Dendritic cell treated with granulocyte-macrophage colony-stimulating factor and Interleukin-4, amounts not matched to agents 40 ng/mL and 50 ng/mL, for 4 days (primary cell): ENCODE measurements around the gene HEPACAM.
A peak's percentile ranks its signal among the peaks of the same experiment; 100 is the strongest.

Source experiments
- H3K27ac Mint-ChIP-seq: one replicate; pipeline ENCODE4 v1.8.0; 2022; ENCODE audit warnings: mild to moderate bottlenecking, mixed read lengths
- H3K27me3 Mint-ChIP-seq: one replicate; pipeline ENCODE4 v1.8.0; 2022; ENCODE audit warnings: mild to moderate bottlenecking, mixed read lengths
- H3K36me3 Mint-ChIP-seq: one replicate; pipeline ENCODE4 v1.8.0; 2022; ENCODE audit warnings: low read depth, mixed read lengths
- H3K4me1 Mint-ChIP-seq: one replicate; pipeline ENCODE4 v1.8.0; 2022; ENCODE audit warnings: low read depth, mixed read lengths
- H3K4me3 Mint-ChIP-seq: one replicate; pipeline ENCODE4 v1.8.0; 2022; ENCODE audit warnings: mild to moderate bottlenecking, moderate library complexity, mixed read lengths
- H3K9me3 Mint-ChIP-seq: one replicate; pipeline ENCODE4 v1.8.0; 2022; ENCODE audit warnings: mixed read lengths
- intact Hi-C: fragments of 100-400 bp; cut with micrococcal nuclease; formaldehyde crosslinking; loops from one replicate; pipeline ENCODE4 v1.15.0; 2022

The HEPACAM gene

GRCh38 chr11:124879493-124880289 lies 56.2 kb downstream of the HEPACAM start:
- intact Hi-C loops: loop anchor here (5.0 kb wide), 1 partner anchor 73 kb away; the partner anchor contains the start of gene CCDC15
- Mint-ChIP-seq H3K9me3 (no peaks in the 10 kb centered on the region), H3K4me3 (no peak overlapping the region), H3K36me3 (no peaks in the 10 kb centered on the region), H3K27me3 (peaks cover 38% of the 10 kb centered on the region), H3K4me1 (peaks cover 54% of the 10 kb centered on the region), H3K27ac (no peak overlapping the region)

GRCh38 chr11:124878759-124879492 lies 56.9 kb downstream of the HEPACAM start:
- H3K4me3 Mint-ChIP-seq: no peak overlapping the region
- intact Hi-C loops: loop anchor here (5.0 kb wide), 1 partner anchor 73 kb away; the partner anchor contains the start of gene CCDC15
- H3K4me1 Mint-ChIP-seq: peaks cover 57% of the 10 kb centered on the region

DNA sequence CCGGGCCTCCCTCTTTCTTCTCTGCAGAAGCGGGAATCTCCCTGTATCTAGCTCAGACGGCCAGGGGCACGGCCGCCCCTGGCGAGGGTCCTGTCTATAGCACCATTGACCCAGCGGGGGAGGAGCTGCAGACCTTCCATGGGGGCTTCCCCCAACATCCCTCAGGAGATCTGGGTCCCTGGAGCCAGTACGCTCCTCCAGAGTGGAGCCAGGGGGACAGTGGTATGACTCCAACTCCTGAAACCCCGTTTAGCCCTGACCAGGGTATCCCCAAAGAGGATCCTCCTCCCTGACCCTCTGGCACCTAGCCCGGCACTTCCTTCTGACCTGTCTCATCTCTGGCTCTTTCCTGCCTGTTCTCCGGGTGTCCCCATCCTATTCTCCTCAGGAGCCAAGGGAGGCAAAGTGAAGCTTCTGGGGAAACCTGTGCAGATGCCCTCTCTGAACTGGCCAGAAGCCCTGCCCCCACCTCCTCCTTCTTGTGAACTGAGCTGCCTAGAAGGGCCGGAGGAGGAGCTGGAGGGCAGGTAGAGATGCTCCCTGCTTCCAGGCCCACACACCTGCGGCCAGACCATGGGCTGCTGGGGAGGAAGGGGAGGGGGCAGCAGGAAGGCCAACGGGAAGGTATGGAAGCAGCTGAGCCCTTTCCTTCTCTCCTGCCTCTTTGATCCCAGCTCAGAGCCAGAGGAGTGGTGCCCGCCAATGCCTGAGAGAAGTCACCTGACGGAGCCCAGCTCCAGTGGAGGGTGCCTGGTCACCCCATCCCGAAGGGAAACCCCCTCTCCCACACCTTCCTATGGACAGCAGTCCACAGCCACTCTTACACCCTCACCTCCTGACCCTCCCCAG lies 57.7 kb downstream of the HEPACAM start:
- Mint-ChIP-seq H3K4me3 (no peak overlapping the region), H3K4me1 (peaks cover 57% of the 10 kb centered on the region), H3K9me3 (no peaks in the 10 kb centered on the region), H3K27ac (no peak overlapping the region), H3K36me3 (no peaks in the 10 kb centered on the region), H3K27me3 (peaks cover 51% of the 10 kb centered on the region)
- intact Hi-C loops: loop anchor here (5.0 kb wide), 1 partner anchor 74 kb away; the partner anchor contains the start of gene CCDC15

More at GRCh38 chr11:124878759-124879492, 56.9 kb downstream of the HEPACAM start:
- H3K27me3 Mint-ChIP-seq: peaks cover 43% of the 10 kb centered on the region
- H3K36me3 Mint-ChIP-seq: no peaks in the 10 kb centered on the region
- H3K27ac Mint-ChIP-seq: no peak overlapping the region
- H3K9me3 Mint-ChIP-seq: no peaks in the 10 kb centered on the region

DNA sequence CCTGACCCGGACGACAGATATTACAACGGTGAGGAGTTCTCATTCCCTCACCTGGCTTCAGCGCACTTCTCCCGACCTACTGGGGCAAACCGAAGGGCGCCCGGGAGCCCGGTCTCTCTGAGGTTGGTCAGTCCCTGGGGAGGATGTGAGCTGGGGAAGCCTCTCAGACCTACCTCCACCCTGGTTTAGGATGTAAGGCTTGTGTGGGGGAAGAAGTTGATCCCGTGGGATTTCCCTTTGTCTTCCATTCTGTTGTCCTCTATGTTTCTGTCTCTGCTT lies 58.3 kb downstream of the HEPACAM start:
- peak overlapping the region; percentile 90 for H3K27ac Mint-ChIP-seq

GRCh38 chr11:124876818-124877630 lies 58.8 kb downstream of the HEPACAM start:
- Mint-ChIP-seq H3K27me3 (peaks cover 62% of the 10 kb centered on the region), H3K9me3 (no peaks in the 10 kb centered on the region), H3K36me3 (no peaks in the 10 kb centered on the region), H3K4me3 (peak overlapping the region; percentile 86), H3K4me1 (peaks cover 57% of the 10 kb centered on the region), H3K27ac (peak overlapping the region; percentile 90)
- intact Hi-C loops: loop anchor here (1.0 to 5.0 kb wide), 3 partner anchors 12 to 75 kb away; partner anchors contain the start of gene CCDC15

More for the DNA sequence above, 58.3 kb downstream of the HEPACAM start:
- peak overlapping the region; percentile 86 for H3K4me3 Mint-ChIP-seq
- H3K36me3 Mint-ChIP-seq: no peaks in the 10 kb centered on the region
- intact Hi-C loops: loop anchor here (5.0 kb wide), 1 partner anchor 75 kb away; the partner anchor contains the start of gene CCDC15
- H3K4me1 Mint-ChIP-seq: peaks cover 57% of the 10 kb centered on the region
- no peaks in the 10 kb centered on the region for H3K9me3 Mint-ChIP-seq
- peaks cover 56% of the 10 kb centered on the region for H3K27me3 Mint-ChIP-seq

- Mint-ChIP-seq H3K9me3 (no peaks in the 10 kb centered on the region), H3K27me3 (peaks cover 69% of the 10 kb centered on the region)
- intact Hi-C loops: loop anchor here (1.0 to 5.0 kb wide), 3 partner anchors 13 to 76 kb away; partner anchors contain the start of gene CCDC15
These were observed 59.7 kb downstream of the HEPACAM start for GRCh38 chr11:124875943-124876817.

DNA sequence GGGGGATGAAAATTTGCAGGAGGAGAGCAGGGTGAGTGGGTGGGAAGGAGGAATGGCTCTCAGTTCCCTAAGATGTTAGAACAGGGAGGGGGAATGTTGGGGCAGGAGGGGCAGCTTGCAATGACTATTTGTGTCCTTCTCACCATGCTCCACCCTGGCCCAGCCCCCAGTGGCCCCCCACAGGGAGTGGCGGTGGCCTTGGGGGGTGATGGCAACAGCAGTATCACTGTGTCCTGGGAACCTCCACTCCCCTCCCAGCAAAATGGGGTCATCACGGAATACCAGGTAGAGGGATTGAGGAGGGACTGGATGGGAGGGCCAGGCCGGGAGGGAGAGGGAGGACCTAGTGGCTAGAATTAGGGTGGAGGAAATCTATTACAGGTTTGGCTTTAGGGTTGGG lies 60.4 kb downstream of the HEPACAM start:
- Mint-ChIP-seq H3K4me3 (peak overlapping the region; percentile 86), H3K27ac (peak overlapping the region; percentile 90), H3K27me3 (peaks cover 75% of the 10 kb centered on the region), H3K4me1 (peaks cover 54% of the 10 kb centered on the region), H3K9me3 (no peaks in the 10 kb centered on the region), H3K36me3 (no peaks in the 10 kb centered on the region)
- intact Hi-C loops: loop anchor here (5.0 kb wide), 1 partner anchor 77 kb away; the partner anchor contains the start of gene CCDC15

More at GRCh38 chr11:124875943-124876817, 59.7 kb downstream of the HEPACAM start:
- Mint-ChIP-seq H3K36me3 (no peaks in the 10 kb centered on the region), H3K4me1 (peaks cover 57% of the 10 kb centered on the region), H3K4me3 (peak overlapping the region; percentile 86), H3K27ac (peak overlapping the region; percentile 90)

- no peaks in the 10 kb centered on the region for H3K36me3 Mint-ChIP-seq
- peaks cover 77% of the 10 kb centered on the region for H3K27me3 Mint-ChIP-seq
- no peak overlapping the region for H3K4me3 Mint-ChIP-seq
- H3K4me1 Mint-ChIP-seq: peaks cover 47% of the 10 kb centered on the region
- intact Hi-C loops: loop anchor here (5.0 kb wide), 1 partner anchor 78 kb away; the partner anchor contains the start of gene CCDC15
- H3K27ac Mint-ChIP-seq: peak overlapping the region; percentile 90
- no peaks in the 10 kb centered on the region for H3K9me3 Mint-ChIP-seq
These were observed 61.1 kb downstream of the HEPACAM start for GRCh38 chr11:124874571-124875255.

DNA sequence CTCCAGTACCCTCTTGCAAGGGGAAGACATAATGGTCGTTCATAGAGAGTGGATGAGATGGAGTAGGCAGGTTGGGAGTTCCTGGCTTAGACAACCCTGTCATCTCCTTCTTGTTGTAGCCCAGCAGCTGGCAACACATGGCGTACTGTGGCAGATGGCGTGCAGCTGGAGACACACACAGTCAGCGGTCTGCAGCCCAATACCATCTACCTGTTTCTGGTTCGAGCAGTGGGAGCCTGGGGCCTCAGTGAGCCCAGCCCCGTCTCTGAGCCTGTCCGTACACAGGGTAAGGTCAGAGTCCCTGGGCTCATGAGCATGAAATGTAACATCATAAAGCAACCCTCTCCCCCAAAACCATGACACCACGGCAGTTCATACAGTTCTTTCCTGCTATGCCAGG lies 61.9 kb downstream of the HEPACAM start:
- Mint-ChIP-seq H3K27me3 (peaks cover 79% of the 10 kb centered on the region), H3K4me3 (no peak overlapping the region)
- intact Hi-C loops: no loop called here

DNA sequence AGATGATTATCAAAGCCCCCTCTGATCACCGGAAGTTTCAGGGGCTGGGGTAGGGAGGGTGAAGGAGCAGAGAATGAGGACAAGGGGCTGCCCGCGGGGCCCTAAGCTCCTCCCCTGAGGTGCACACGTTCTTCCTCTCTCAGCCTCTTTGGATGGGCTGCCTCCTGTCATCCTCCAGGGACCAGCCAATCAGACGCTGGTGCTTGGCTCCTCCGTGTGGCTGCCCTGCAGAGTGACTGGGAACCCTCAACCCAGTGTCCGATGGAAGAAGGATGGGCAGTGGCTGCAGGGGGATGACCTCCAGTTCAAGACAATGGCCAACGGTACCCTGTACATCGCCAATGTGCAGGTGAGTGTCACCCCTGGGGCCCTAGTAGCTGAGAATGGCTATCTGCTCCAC lies 63.1 kb downstream of the HEPACAM start:
- Mint-ChIP-seq H3K4me1 (peaks cover 42% of the 10 kb centered on the region), H3K9me3 (no peaks in the 10 kb centered on the region), H3K36me3 (no peaks in the 10 kb centered on the region), H3K27ac (no peak overlapping the region), H3K4me3 (no peak overlapping the region), H3K27me3 (peaks cover 86% of the 10 kb centered on the region)
- intact Hi-C loops: no loop called here

More for the DNA sequence above, 61.9 kb downstream of the HEPACAM start:
- Mint-ChIP-seq H3K9me3 (no peaks in the 10 kb centered on the region), H3K36me3 (no peaks in the 10 kb centered on the region), H3K4me1 (peaks cover 47% of the 10 kb centered on the region), H3K27ac (no peak overlapping the region)

- H3K9me3 Mint-ChIP-seq: no peaks in the 10 kb centered on the region
- intact Hi-C loops: no loop called here
- peaks cover 86% of the 10 kb centered on the region for H3K27me3 Mint-ChIP-seq
- H3K27ac Mint-ChIP-seq: no peak overlapping the region
- no peaks in the 10 kb centered on the region for H3K36me3 Mint-ChIP-seq
- no peak overlapping the region for H3K4me3 Mint-ChIP-seq
- H3K4me1 Mint-ChIP-seq: peaks cover 42% of the 10 kb centered on the region
These were observed 63.6 kb downstream of the HEPACAM start for GRCh38 chr11:124872280-124872679.
